HG02885 (cell line): ENCODE data around the gene RPS14.
"Not testable (repeated sequence)": the region's sequence is repeated elsewhere in the genome, so short reads cannot be mapped to it uniquely, and the experiment has no call there.

Experiments used
- ATAC-seq: cut with Tn5 transposase; IDR thresholded peaks from one replicate; pipeline ENCODE4 v1.9.1; 2021; ENCODE audit warnings: mild to moderate bottlenecking; ENCODE audit not compliant: unreplicated experiment, poor library complexity

The RPS14 gene

GRCh38 chr5:150481972-150482406, 32.5 kb upstream of the RPS14 start:
- ATAC-seq, result no peak

- ATAC-seq, result no peak
These were observed 32.1 kb upstream of the RPS14 start for GRCh38 chr5:150481708-150481965.

- no peak for ATAC-seq
These were observed 29.9 kb upstream of the RPS14 start for GRCh38 chr5:150479416-150479815.

- peak; percentile 21 for ATAC-seq
These were observed 27.0 kb upstream of the RPS14 start for GRCh38 chr5:150476568-150476967.

GRCh38 chr5:150473673-150474358, 24.3 kb upstream of the RPS14 start:
- no peak for ATAC-seq

GRCh38 chr5:150469718-150470469, 20.4 kb upstream of the RPS14 start:
- no peak for ATAC-seq

- no peak for ATAC-seq
These were observed 18.7 kb upstream of the RPS14 start for GRCh38 chr5:150468206-150468605.

- no peak for ATAC-seq
These were observed 16.4 kb upstream of the RPS14 start for GRCh38 chr5:150465927-150466326.

GRCh38 chr5:150464554-150465012, 15.0 kb upstream of the RPS14 start:
- no peak for ATAC-seq

GRCh38 chr5:150461231-150461630, 11.7 kb upstream of the RPS14 start:
- ATAC-seq, result peak; percentile 86

GRCh38 chr5:150460781-150461180, 11.2 kb upstream of the RPS14 start:
- no peak for ATAC-seq

- peak; percentile 76 for ATAC-seq
These were observed 9.4 kb upstream of the RPS14 start for GRCh38 chr5:150458802-150459557.

- no peak for ATAC-seq
These were observed 8.2 kb upstream of the RPS14 start for GRCh38 chr5:150457562-150458240.

GRCh38 chr5:150457121-150457520, 7.6 kb upstream of the RPS14 start:
- ATAC-seq, result no peak

GRCh38 chr5:150454492-150455229, 5.1 kb upstream of the RPS14 start:
- no peak for ATAC-seq

GRCh38 chr5:150454027-150454426, 4.5 kb upstream of the RPS14 start:
- ATAC-seq, result not testable (repeated sequence)

GRCh38 chr5:150452914-150453313, 3.4 kb upstream of the RPS14 start:
- ATAC-seq, result no peak

GRCh38 chr5:150451594-150451993, 2.1 kb upstream of the RPS14 start:
- no peak for ATAC-seq

- peak; percentile 31 for ATAC-seq
These were observed 505 bp downstream of the RPS14 start for GRCh38 chr5:150448952-150449516.

- ATAC-seq, result no peak
These were observed 1.2 kb downstream of the RPS14 start for GRCh38 chr5:150448334-150448733.
